K562 (cell line): ENCODE measurements around the gene IFITM2. TPM values are rescaled to one million over a fixed set of nuclear protein-coding genes. Genes with fewer than 3 reads are reported as not detected.
A peak's percentile ranks its signal among the peaks of the same experiment; 100 is the strongest.

Experiments used
- BRD9 ChIP-seq: fragments of 450-650 bp; IDR thresholded peaks from 2 replicates; pipeline ENCODE4 v1.6.1; 2018; ENCODE audit warnings: low read depth; ENCODE audit not compliant: partially characterized antibody
- DIDO1 ChIP-seq: fragments of 450-650 bp; IDR thresholded peaks from 2 replicates; pipeline ENCODE4 v1.6.1; 2016; ENCODE audit warnings: low read depth, missing biosample characterization, missing genetic modification characterization
- DMBX1 ChIP-seq: fragments of 250-450 bp; sonication (Bioruptor Pico); IDR thresholded peaks from 2 replicates; pipeline ENCODE4 v1.8.0; 2022; ENCODE audit warnings: inconsistent platforms, mild to moderate bottlenecking, moderate library complexity, borderline replicate concordance
- FOS ChIP-seq: IDR thresholded peaks from 3 replicates; pipeline ENCODE4 v1.6.1; 2011; ENCODE audit not compliant: insufficient read length; ENCODE audit errors: extremely low read depth
- FOXM1 ChIP-seq, 2 experiments: fragments of 450-650 bp in 1 of 2; sonication (generic) in 1 of 2; formaldehyde crosslinking in 1 of 2; IDR thresholded peaks; 2 replicates each; pipeline versions ENCODE4 v1.6.1 to v1.9.0; 2017 to 2022; ENCODE audit warnings: low read depth in 2 of 2, mild to moderate bottlenecking in 2 of 2, missing genetic modification reagents in 1 of 2, moderate library complexity in 1 of 2
- NCOR1 ChIP-seq: fragments of 450-650 bp; IDR thresholded peaks from 2 replicates; pipeline ENCODE4 v1.6.1; 2016; ENCODE audit warnings: mild to moderate bottlenecking, moderate library complexity
- NFXL1 ChIP-seq: fragments of 450-650 bp; formaldehyde crosslinking; IDR thresholded peaks from 2 replicates; pipeline ENCODE4 v1.4.0; 2021; ENCODE audit warnings: mild to moderate bottlenecking
- NR3C1 ChIP-seq: sonication (generic); formaldehyde crosslinking; IDR thresholded peaks from 2 replicates; pipeline ENCODE4 v1.8.1; 2022; ENCODE audit warnings: missing genetic modification reagents
- POU5F1 ChIP-seq: fragments of 150-350 bp; IDR thresholded peaks from 2 replicates; pipeline ENCODE4 v1.6.1; 2014; ENCODE audit warnings: borderline replicate concordance, low read length, low read depth, mild to moderate bottlenecking; ENCODE audit not compliant: partially characterized antibody
- PRMT5 ChIP-seq: sonication (generic); formaldehyde crosslinking; IDR thresholded peaks from 2 replicates; pipeline ENCODE4 v1.5.0; 2020; ENCODE audit warnings: missing genetic modification reagents
- RAD51 ChIP-seq: fragments of 450-650 bp; IDR thresholded peaks from 2 replicates; pipeline ENCODE4 v1.7.1; 2016; ENCODE audit warnings: low read depth, mild to moderate bottlenecking, borderline replicate concordance
- ZFP1 ChIP-seq: fragments of 450-650 bp; formaldehyde crosslinking; IDR thresholded peaks from 2 replicates; pipeline ENCODE4 v1.4.0; 2020; ENCODE audit warnings: mild to moderate bottlenecking, mixed read lengths
- ZNF551 ChIP-seq: fragments of 250-450 bp; sonication (Bioruptor Pico); IDR thresholded peaks from 2 replicates; pipeline ENCODE4 v1.5.0; 2021; ENCODE audit warnings: mild to moderate bottlenecking, moderate library complexity
- ZNF584 ChIP-seq: fragments of 200-800 bp; sonication (Bioruptor generic); IDR thresholded peaks from 2 replicates; pipeline ENCODE4 v1.6.1; 2016; ENCODE audit warnings: low read depth, mild to moderate bottlenecking, missing genetic modification characterization, missing compliant biosample characterization
- ZNF589 ChIP-seq: fragments of 200-800 bp; sonication (Bioruptor generic); IDR thresholded peaks from 2 replicates; pipeline ENCODE4 v1.6.1; 2016; ENCODE audit warnings: low read depth, missing genetic modification characterization, missing compliant biosample characterization
- polyA plus RNA-seq, 8 experiments: library from polyadenylated mRNA; depleted of rRNA in 4 of 8; stranded (reverse) in 5 of 8; unstranded in 3 of 8; fragments of >200 nt; fragmentation: Nextera tagmentation in 2 of 8; fragmentation: Illumina TruSeq in 1 of 8; extraction: Ambion mirVana in 2 of 8; extraction: Trizol in 1 of 8; gene quantifications; 2 replicates each; pipeline versions ENCODE4 v1.2.1 to v1.2.3, GENCODE V29; 2011 to 2014; ENCODE audit warnings: inconsistent platforms in 1 of 8, missing spikeins in 1 of 8
- total RNA-seq, 7 experiments: library from RNA; depleted of rRNA in 6 of 7; stranded (reverse); fragments of >200 nt in 6 of 7; fragmentation: Illumina TruSeq in 2 of 7; extraction: Trizol in 2 of 7; gene quantifications; 2 replicates each; pipeline versions ENCODE4 v1.2.1 to v1.2.3, GENCODE V29; 2011 to 2021; ENCODE audit warnings: low replicate concordance in 1 of 7
- TF ChIP-seq, protein P1 (sequence below): fragments of 450-650 bp; IDR thresholded peaks from 2 replicates; pipeline ENCODE4 v1.6.1; 2017; ENCODE audit warnings: antibody characterized with exemption, mild to moderate bottlenecking
- TF ChIP-seq, protein P2 (sequence below), 2 experiments: fragments of 450-650 bp; IDR thresholded peaks; 2 replicates each; pipeline ENCODE4 v1.6.1; 2016
- TF ChIP-seq, protein P3 (sequence below): conservative IDR thresholded peaks from 2 replicates; pipeline ENCODE4 v1.6.1; 2011; ENCODE audit warnings: low read depth, mild to moderate bottlenecking, low read length; ENCODE audit not compliant: control insufficient read depth

The IFITM2 gene
- total and polyA plus RNA-seq, 9 of the 15 experiments (the other 6 are each of a cell fraction or from before 2014, with no cell fraction given), result 52.8 to 4,872 (median 356) TPM

DNA sequence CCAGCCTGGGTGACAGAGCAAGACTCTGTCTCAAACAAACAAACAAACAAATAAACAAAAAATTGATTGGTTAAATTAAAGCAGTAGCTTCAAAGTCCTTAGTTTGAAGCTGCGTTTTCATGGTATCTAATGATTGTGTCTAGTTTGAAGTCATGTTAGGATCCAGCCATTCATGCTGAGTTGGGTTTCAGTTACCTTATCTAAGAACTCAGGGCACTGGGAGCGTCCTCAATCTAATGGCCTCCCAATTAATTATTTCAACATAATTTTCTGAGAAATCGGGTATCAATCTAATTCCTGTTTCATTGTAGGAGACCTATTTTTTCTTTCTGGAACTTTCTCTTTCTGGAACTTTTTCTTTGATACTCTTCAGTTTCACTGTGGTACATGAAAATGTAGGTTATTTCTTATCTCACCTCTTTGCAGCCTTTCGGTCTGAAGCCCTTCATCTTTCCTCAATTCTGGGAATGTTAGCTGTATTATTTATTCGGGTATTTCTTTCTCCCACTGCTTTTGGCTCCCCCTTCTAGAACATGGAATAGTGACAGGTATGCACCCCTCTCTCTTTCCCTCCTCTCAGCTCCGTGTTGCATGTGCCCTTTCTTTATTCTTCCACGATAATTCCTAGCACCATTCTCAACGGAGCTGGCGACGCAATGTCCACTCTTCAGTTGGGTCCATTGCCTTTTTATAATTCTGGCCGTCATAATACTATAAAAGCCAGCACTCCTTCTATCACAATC lies 37.4 kb downstream of the IFITM2 start (continued):
- TF ChIP-seq, protein P1, sequence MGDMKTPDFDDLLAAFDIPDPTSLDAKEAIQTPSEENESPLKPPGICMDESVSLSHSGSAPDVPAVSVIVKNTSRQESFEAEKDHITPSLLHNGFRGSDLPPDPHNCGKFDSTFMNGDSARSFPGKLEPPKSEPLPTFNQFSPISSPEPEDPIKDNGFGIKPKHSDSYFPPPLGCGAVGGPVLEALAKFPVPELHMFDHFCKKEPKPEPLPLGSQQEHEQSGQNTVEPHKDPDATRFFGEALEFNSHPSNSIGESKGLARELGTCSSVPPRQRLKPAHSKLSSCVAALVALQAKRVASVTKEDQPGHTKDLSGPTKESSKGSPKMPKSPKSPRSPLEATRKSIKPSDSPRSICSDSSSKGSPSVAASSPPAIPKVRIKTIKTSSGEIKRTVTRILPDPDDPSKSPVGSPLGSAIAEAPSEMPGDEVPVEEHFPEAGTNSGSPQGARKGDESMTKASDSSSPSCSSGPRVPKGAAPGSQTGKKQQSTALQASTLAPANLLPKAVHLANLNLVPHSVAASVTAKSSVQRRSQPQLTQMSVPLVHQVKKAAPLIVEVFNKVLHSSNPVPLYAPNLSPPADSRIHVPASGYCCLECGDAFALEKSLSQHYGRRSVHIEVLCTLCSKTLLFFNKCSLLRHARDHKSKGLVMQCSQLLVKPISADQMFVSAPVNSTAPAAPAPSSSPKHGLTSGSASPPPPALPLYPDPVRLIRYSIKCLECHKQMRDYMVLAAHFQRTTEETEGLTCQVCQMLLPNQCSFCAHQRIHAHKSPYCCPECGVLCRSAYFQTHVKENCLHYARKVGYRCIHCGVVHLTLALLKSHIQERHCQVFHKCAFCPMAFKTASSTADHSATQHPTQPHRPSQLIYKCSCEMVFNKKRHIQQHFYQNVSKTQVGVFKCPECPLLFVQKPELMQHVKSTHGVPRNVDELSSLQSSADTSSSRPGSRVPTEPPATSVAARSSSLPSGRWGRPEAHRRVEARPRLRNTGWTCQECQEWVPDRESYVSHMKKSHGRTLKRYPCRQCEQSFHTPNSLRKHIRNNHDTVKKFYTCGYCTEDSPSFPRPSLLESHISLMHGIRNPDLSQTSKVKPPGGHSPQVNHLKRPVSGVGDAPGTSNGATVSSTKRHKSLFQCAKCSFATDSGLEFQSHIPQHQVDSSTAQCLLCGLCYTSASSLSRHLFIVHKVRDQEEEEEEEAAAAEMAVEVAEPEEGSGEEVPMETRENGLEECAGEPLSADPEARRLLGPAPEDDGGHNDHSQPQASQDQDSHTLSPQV, result peak; percentile 62; the same call in 1 of the 2 replicates
- no peak for TF ChIP-seq ZFP1 (CRISPR knock-in tag)
- no peak for TF ChIP-seq NCOR1
- TF ChIP-seq PRMT5, result no peak
- TF ChIP-seq BRD9, result no peak
- TF ChIP-seq ZNF551, result no peak
- TF ChIP-seq FOS, result no peak
- TF ChIP-seq NR3C1, result no peak
- no peak for TF ChIP-seq NFXL1 (CRISPR knock-in tag)
- no peak for TF ChIP-seq ZNF584 (CRISPR knock-in tag)
- TF ChIP-seq ZNF589 (CRISPR knock-in tag), result no peak
- TF ChIP-seq DMBX1 (CRISPR knock-in tag), result no peak
- TF ChIP-seq POU5F1, result no peak
- no peak for TF ChIP-seq DIDO1 (tag)
- TF ChIP-seq, protein P2, sequence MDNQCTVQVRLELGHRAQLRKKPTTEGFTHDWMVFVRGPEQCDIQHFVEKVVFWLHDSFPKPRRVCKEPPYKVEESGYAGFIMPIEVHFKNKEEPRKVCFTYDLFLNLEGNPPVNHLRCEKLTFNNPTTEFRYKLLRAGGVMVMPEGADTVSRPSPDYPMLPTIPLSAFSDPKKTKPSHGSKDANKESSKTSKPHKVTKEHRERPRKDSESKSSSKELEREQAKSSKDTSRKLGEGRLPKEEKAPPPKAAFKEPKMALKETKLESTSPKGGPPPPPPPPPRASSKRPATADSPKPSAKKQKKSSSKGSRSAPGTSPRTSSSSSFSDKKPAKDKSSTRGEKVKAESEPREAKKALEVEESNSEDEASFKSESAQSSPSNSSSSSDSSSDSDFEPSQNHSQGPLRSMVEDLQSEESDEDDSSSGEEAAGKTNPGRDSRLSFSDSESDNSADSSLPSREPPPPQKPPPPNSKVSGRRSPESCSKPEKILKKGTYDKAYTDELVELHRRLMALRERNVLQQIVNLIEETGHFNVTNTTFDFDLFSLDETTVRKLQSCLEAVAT (IDR thresholded peaks at IDR 0.05), result 0 out of 4 replicates have a peak, but pooled peaks of 1 of the 2 experiments have one; percentile 58
- TF ChIP-seq FOXM1 (IDR thresholded peaks at IDR 0.05; ENCODE audit: low read depth), result no peak
- TF ChIP-seq FOXM1 (CRISPR knock-in tag; IDR thresholded peaks at IDR 0.05; ENCODE audit: low read depth), result no peak
- TF ChIP-seq, protein P3, sequence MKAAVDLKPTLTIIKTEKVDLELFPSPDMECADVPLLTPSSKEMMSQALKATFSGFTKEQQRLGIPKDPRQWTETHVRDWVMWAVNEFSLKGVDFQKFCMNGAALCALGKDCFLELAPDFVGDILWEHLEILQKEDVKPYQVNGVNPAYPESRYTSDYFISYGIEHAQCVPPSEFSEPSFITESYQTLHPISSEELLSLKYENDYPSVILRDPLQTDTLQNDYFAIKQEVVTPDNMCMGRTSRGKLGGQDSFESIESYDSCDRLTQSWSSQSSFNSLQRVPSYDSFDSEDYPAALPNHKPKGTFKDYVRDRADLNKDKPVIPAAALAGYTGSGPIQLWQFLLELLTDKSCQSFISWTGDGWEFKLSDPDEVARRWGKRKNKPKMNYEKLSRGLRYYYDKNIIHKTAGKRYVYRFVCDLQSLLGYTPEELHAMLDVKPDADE, result no peak
- no peak for TF ChIP-seq RAD51
